RWPE2 (cell line): ENCODE results near the gene ACKR2.
"Not testable (repeated sequence)": the region's sequence is repeated elsewhere in the genome, so short reads cannot be mapped to it uniquely, and the experiment has no call there.

Experiments used
- ATAC-seq: fragments of 200-7000 bp; cut with Tn5 transposase; 3 replicates; pipeline ENCODE4 v1.9.1; 2021; ENCODE audit warnings: low read depth
- DNase-seq: peaks from one replicate; pipeline ENCODE4 v3.0.0-alpha.2; 2020; ENCODE audit warnings: low spot score
- H3K27ac ChIP-seq: fragments of 450-650 bp; 2 replicates; pipeline ENCODE4 v1.5.1; 2017; ENCODE audit warnings: mild to moderate bottlenecking; ENCODE audit not compliant: poor library complexity, severe bottlenecking
- H3K27me3 ChIP-seq: fragments of 250-450 bp; sonication (Bioruptor Pico); 2 replicates; pipeline ENCODE4 v1.5.1; 2021; ENCODE audit warnings: mild to moderate bottlenecking, moderate library complexity; ENCODE audit not compliant: insufficient read depth, poor library complexity, severe bottlenecking
- H3K36me3 ChIP-seq: fragments of 250-450 bp; sonication (Bioruptor Pico); 2 replicates; pipeline ENCODE4 v1.5.1; 2020; ENCODE audit warnings: low read depth, mild to moderate bottlenecking, moderate library complexity
- H3K4me1 ChIP-seq: fragments of 250-450 bp; sonication (Bioruptor Pico); 2 replicates; pipeline ENCODE4 v1.5.1; 2021; ENCODE audit warnings: mild to moderate bottlenecking, moderate library complexity; ENCODE audit not compliant: insufficient read depth, poor library complexity, severe bottlenecking
- H3K4me3 ChIP-seq: fragments of 250-450 bp; sonication (Bioruptor Pico); 2 replicates; pipeline ENCODE4 v1.5.1; 2021; ENCODE audit warnings: mild to moderate bottlenecking, moderate library complexity; ENCODE audit not compliant: severe bottlenecking
- H3K9me3 ChIP-seq: fragments of 250-450 bp; sonication (Bioruptor Pico); 2 replicates; pipeline ENCODE4 v1.5.1; 2021; ENCODE audit warnings: mild to moderate bottlenecking, moderate library complexity; ENCODE audit not compliant: severe bottlenecking
- TF ChIP-seq, protein P1 (sequence below): fragments of 450-650 bp; IDR thresholded peaks from one replicate; pipeline ENCODE4 v1.5.1; 2017; ENCODE audit warnings: mild to moderate bottlenecking, moderate library complexity; ENCODE audit not compliant: poor library complexity, severe bottlenecking

The ACKR2 gene

DNA sequence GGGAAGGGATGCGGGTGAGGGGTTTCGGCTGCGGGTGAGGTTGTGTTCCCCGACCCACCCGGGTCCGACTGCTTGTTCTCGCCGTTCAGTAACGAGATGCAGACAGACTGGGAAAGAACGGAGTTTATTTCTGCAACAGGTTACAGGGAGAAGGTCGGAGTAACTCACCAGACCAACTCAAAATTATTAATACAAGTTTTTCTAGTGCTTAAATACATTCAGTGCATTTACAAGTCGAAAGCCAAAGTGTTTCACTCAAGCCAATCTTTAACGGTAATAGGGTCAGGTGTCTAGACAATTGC lies 4.5 kb upstream of the ACKR2 start:
- no peak for DNase-seq
- ATAC-seq: no peak; the same call in 2 of the 3 replicates
- Histone ChIP-seq H3K4me1 (peaks cover 10% of the 10 kb centered on the region), H3K27me3 (no peaks in the 10 kb centered on the region), H3K27ac (peak overlapping the region; percentile 63), H3K36me3 (peaks cover 20% of the 10 kb centered on the region), H3K9me3 (no peaks in the 10 kb centered on the region), H3K4me3 (peak overlapping the region; percentile 56)
- TF ChIP-seq, protein P1, sequence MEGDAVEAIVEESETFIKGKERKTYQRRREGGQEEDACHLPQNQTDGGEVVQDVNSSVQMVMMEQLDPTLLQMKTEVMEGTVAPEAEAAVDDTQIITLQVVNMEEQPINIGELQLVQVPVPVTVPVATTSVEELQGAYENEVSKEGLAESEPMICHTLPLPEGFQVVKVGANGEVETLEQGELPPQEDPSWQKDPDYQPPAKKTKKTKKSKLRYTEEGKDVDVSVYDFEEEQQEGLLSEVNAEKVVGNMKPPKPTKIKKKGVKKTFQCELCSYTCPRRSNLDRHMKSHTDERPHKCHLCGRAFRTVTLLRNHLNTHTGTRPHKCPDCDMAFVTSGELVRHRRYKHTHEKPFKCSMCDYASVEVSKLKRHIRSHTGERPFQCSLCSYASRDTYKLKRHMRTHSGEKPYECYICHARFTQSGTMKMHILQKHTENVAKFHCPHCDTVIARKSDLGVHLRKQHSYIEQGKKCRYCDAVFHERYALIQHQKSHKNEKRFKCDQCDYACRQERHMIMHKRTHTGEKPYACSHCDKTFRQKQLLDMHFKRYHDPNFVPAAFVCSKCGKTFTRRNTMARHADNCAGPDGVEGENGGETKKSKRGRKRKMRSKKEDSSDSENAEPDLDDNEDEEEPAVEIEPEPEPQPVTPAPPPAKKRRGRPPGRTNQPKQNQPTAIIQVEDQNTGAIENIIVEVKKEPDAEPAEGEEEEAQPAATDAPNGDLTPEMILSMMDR: no peak

DNA sequence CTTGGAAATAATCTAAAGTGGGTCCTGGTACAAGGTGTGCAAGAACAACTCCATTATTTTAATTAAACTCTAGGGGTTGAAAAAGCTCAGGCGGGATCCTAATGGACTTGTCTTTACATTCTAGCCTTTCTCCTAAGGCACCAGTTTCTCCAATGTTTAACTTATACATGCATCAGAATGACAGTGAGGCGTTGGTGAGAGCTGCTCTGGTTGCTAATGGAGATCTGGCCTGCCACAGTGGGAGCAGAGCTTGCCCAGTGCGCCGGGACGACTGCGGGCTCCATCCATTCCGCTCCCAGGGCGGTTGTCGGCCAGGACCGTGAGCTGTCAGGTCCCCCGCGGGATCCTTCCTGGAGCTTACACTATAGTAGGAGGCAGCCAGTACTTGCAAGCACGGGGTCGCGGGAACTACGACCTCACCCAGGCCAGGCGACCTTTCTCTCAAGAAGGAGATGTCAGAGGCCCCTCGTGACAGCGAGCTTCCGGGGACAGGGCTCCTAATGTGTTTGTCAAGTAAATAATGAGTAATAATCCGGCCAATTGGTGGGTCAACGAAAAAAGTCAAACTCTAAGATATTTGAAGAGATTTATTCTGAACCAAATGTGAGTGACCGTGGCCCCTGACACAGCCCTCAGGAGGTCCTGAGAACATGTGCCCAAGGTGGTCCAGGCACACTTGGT lies 4.0 kb upstream of the ACKR2 start:
- Histone ChIP-seq H3K27ac (no peak overlapping the region), H3K4me3 (peak overlapping the region; percentile 56)

DNA sequence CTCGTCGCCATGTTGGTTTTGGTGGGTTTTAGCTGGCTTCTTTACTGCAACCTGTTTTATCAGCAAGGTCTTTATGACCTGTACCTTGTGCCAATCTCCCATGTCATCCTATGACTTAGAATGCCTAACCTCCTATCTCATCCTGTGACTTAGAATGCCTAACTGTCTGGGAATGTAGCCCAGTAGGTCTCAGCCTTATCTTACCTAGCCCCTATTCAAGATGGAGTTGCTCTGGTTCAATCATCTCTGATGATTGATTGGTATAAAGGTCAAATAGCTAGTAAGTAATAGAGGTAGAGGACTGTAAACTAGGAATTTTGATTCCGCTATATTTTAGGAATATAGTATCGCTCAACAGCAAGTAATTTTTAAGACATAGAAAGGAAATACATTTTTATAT lies 1.3 kb upstream of the ACKR2 start:
- Histone ChIP-seq H3K4me1 (peaks cover 1% of the 10 kb centered on the region), H3K9me3 (no peaks in the 10 kb centered on the region), H3K4me3 (no peak overlapping the region), H3K36me3 (peaks cover under 1% of the 10 kb centered on the region; the same call in 1 of the 2 replicates), H3K27me3 (no peaks in the 10 kb centered on the region), H3K27ac (no peak overlapping the region)
- ATAC-seq: no peak
- DNase-seq: no peak
- TF ChIP-seq, protein P1: no peak

More for the DNA sequence above, 4.0 kb upstream of the ACKR2 start:
- DNase-seq (no peak), ATAC-seq (no peak)
- TF ChIP-seq, protein P1: no peak
- no peaks in the 10 kb centered on the region for H3K27me3 ChIP-seq
- no peaks in the 10 kb centered on the region for H3K9me3 ChIP-seq
- peaks cover 17% of the 10 kb centered on the region for H3K36me3 ChIP-seq
- H3K4me1 ChIP-seq: peaks cover 10% of the 10 kb centered on the region

DNA sequence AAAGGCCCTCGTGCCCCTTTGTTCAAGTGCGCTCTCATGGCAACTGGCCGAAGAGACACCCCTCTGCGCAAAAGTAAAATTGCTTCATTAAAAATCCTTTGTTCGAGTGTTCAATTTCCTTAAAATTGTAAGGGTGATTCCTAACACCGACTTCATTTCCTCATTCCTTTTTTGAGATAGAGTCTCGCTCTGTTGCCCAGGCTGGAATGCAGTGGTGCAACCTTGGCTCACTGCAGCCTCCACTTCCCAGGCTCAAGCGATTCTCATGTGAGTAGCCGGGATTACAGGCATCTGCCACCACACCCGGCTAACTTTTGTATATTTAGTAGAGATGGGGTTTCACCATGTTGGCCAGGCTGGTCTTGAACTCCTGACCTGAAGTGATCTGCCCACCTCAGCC lies 1.5 kb downstream of the ACKR2 start:
- H3K27ac ChIP-seq, H3K27me3 ChIP-seq, DNase-seq, ATAC-seq, H3K9me3 ChIP-seq, H3K4me3 ChIP-seq, H3K36me3 ChIP-seq: not testable (repeated sequence)
- H3K4me1 ChIP-seq: peaks cover 11% of the 10 kb centered on the region

DNA sequence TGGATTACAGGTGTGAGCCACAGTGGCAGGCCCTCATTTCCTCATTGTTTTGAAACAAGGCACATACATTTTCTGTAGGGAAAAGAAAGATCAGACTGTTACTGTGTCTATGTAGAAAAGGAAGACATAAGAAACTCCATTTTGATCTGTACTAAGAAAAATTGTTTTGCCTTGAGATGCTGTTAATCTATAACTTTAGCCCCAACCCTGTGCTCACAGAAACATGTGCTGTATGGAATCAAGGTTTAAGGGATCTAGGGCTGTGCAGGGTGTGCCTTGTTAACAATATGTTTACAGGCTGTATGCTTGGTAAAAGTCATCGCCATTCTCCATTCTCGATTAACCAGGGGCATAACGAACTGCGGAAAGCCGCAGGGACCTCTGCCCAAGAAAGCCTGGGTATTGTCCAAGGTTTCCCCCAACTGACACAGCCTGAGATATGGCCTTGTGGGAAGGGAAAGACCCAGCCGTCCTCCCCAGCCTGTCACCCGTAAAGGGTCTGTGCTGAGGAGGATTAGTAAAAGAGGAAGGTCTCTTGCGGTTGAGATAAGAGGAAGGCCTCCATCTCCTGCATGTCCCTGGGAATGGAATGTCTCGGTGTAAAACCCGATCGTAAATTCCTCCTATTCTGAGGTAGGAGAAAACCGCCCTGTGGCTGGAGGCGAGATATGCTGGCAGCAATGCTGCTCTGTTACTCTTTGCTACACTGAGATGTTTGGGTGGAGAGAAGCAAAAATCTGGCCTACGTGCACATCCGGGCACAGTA lies 2.1 kb downstream of the ACKR2 start:
- not testable (repeated sequence) for DNase-seq, H3K4me3 ChIP-seq, H3K27me3 ChIP-seq, H3K36me3 ChIP-seq, ATAC-seq, H3K9me3 ChIP-seq, H3K27ac ChIP-seq
- H3K4me1 ChIP-seq: peaks cover 16% of the 10 kb centered on the region

DNA sequence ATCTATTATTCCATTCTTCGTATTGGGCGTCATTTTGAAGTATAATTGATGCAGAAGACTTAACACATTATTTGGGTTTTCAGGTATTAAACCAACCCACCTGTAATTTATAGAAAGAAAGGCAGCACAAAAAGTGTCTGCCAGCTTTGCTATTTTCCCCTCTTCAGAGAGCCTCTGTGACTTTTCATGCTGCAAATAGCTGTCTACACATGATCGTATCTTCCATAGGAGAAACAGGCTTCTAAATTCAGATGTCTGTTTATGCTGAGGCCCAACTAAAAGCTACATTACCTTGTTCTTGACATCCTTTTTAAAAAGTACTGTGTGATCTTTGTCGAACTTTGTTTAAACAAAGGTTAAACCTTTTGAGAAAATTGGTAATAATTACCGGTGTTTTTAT lies 5.0 kb downstream of the ACKR2 start:
- Histone ChIP-seq H3K36me3 (no peaks in the 10 kb centered on the region), H3K4me3 (no peak overlapping the region), H3K27me3 (no peaks in the 10 kb centered on the region), H3K4me1 (peaks cover 16% of the 10 kb centered on the region), H3K9me3 (no peaks in the 10 kb centered on the region), H3K27ac (no peak overlapping the region)
- no peak for ATAC-seq
- TF ChIP-seq, protein P1: no peak
- no peak for DNase-seq
